ENCODE measurements around the gene STRC.
"Not testable (repeated sequence)": the region's sequence is repeated elsewhere in the genome, so short reads cannot be mapped to it uniquely, and the experiment has no call there.

DNA sequence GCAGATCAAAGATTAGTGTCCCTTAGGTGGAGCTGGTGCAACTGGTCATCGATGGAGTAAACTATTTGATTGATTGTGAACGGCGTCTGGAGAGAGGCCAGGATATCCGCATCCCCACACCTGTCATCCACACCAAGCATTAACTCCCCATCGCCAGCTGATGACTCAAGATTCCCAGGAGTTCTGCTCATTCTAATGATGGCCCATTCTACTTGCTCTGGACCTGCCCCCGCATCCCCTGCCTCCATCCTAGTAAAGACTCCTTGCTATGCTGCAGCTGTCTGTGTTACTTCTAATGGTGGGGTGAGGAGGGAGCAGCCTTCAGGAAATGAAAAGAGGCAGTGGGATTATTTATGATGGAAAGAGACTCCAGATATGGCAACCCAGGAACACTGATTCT, 19.5 kb downstream of the STRC start:
- TF ChIP-seq, protein P1, sequence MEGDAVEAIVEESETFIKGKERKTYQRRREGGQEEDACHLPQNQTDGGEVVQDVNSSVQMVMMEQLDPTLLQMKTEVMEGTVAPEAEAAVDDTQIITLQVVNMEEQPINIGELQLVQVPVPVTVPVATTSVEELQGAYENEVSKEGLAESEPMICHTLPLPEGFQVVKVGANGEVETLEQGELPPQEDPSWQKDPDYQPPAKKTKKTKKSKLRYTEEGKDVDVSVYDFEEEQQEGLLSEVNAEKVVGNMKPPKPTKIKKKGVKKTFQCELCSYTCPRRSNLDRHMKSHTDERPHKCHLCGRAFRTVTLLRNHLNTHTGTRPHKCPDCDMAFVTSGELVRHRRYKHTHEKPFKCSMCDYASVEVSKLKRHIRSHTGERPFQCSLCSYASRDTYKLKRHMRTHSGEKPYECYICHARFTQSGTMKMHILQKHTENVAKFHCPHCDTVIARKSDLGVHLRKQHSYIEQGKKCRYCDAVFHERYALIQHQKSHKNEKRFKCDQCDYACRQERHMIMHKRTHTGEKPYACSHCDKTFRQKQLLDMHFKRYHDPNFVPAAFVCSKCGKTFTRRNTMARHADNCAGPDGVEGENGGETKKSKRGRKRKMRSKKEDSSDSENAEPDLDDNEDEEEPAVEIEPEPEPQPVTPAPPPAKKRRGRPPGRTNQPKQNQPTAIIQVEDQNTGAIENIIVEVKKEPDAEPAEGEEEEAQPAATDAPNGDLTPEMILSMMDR (IDR thresholded peaks at IDR 0.05): not testable (repeated sequence)
- TF ChIP-seq POLR2A (IDR thresholded peaks at IDR 0.05): not testable (repeated sequence)

Data from testis (tissue), 2 donors.